Upper lobe of right lung (tissue), 1 donor: ENCODE data around the gene MCOLN3. TPM values are rescaled to one million over a fixed set of nuclear protein-coding genes. Genes with fewer than 3 reads are reported as not detected.

ENCODE experiments used
- ATAC-seq: fragments of 200-7000 bp; cut with Tn5 transposase; one replicate; pipeline ENCODE4 v1.9.1; 2020; ENCODE audit warnings: mild to moderate bottlenecking, moderate library complexity
- DNase-seq: peaks from one replicate; pipeline ENCODE4 v3.0.0-alpha.2; 2020
- H3K27ac ChIP-seq: fragments of 200-600 bp; one replicate; pipeline ENCODE4 v1.8.0; 2022
- H3K27me3 ChIP-seq: fragments of 200-600 bp; one replicate; pipeline ENCODE4 v1.8.0; 2022; ENCODE audit warnings: mild to moderate bottlenecking
- H3K36me3 ChIP-seq: fragments of 200-600 bp; one replicate; pipeline ENCODE4 v1.8.0; 2022
- H3K4me1 ChIP-seq: fragments of 200-600 bp; one replicate; pipeline ENCODE4 v1.8.0; 2022
- H3K4me3 ChIP-seq: fragments of 200-600 bp; one replicate; pipeline ENCODE4 v1.8.0; 2022; ENCODE audit warnings: mild to moderate bottlenecking
- H3K9me3 ChIP-seq: fragments of 200-600 bp; one replicate; pipeline ENCODE4 v1.8.0; 2022
- intact Hi-C: fragments of 100-400 bp; cut with DNase I; formaldehyde crosslinking; loops from one replicate; pipeline ENCODE4 v1.11.0; 2022
- total RNA-seq: library from RNA; stranded (reverse); fragmentation: NEBNext Ultra II Directional; extraction: Animal tissue kit (Norgen Biotek cat#: 25700); gene quantifications from one replicate; pipeline ENCODE4 v1.2.1, GENCODE V29; 2021
- TF ChIP-seq, protein P1 (sequence below): fragments of 200-600 bp; IDR thresholded peaks from one replicate; pipeline ENCODE4 v1.8.0; 2022; ENCODE audit warnings: antibody characterized with exemption
- donor health status: DM: no; HTN: yes; CAD: no; lungs with severe emphysema.

MCOLN3 gene
- total RNA-seq, 1 donor from 2014 or later, result 14.0 TPM

DNA sequence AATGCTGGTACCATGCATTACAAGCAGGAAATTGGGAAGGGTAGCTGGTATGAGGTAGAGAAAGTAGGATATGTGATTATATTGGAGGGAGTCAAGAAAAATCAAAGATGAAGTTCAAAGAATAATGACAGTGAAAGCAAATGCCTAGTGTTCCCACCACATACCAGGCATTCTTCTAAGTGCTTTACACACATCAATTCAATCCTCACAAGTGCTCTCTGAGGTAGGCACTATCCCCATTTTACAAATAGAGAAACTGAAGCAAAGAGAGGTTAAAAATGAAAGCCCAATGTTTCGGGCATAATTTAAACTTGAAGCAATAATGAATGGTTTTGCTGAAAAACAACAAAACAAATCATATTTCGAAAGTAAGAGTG, 40.1 kb upstream of the MCOLN3 start:
- intact Hi-C loops, result no loop called here
- no peak for ATAC-seq
- TF ChIP-seq, protein P1, sequence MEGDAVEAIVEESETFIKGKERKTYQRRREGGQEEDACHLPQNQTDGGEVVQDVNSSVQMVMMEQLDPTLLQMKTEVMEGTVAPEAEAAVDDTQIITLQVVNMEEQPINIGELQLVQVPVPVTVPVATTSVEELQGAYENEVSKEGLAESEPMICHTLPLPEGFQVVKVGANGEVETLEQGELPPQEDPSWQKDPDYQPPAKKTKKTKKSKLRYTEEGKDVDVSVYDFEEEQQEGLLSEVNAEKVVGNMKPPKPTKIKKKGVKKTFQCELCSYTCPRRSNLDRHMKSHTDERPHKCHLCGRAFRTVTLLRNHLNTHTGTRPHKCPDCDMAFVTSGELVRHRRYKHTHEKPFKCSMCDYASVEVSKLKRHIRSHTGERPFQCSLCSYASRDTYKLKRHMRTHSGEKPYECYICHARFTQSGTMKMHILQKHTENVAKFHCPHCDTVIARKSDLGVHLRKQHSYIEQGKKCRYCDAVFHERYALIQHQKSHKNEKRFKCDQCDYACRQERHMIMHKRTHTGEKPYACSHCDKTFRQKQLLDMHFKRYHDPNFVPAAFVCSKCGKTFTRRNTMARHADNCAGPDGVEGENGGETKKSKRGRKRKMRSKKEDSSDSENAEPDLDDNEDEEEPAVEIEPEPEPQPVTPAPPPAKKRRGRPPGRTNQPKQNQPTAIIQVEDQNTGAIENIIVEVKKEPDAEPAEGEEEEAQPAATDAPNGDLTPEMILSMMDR, result no peak

DNA sequence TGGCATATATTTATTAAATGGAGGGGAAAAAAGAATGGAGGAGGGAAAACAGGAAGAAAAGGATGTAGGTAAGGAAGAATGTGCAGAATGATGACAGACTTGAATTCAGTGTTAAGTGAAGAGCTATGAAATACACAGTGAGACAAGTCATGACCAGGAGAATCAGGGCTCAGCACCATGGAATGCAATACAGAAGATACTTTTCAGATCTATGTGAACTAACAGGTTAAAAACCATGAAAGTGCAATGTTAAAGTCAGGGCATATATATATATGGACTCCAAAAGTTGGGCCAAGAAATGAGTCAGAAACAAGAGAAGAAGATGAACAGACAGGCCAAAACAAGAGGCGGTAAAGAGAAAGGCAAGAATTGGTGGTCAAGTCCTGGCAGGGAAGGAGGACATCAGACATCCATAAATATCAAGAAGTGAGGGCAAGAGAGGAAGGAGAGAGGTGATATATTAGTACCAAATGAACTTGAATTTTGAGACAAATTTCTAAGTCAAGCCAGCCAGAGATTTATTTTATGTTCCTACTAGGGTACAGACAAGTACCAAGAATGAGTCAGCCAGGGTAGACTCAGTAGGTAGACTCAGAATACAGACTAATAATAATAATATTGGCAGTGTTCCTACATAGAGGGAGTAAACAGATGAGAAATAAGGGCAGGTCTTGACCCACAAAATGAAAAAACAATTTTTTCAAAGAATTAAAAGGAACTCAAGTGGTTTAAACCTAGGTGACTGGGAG, 39.5 kb upstream of the MCOLN3 start:
- H3K27ac ChIP-seq, result no peak overlapping the region
- H3K9me3 ChIP-seq, result no peaks in the 10 kb centered on the region
- DNase-seq, result no peak
- ATAC-seq, result no peak
- no peak overlapping the region for H3K4me3 ChIP-seq
- H3K27me3 ChIP-seq, result no peaks in the 10 kb centered on the region
- no peaks in the 10 kb centered on the region for H3K4me1 ChIP-seq
- TF ChIP-seq, protein P1, result no peak
- intact Hi-C loops, result no loop called here
- no peaks in the 10 kb centered on the region for H3K36me3 ChIP-seq

More for the DNA sequence above, 40.1 kb upstream of the MCOLN3 start:
- Histone ChIP-seq H3K4me3 (no peak overlapping the region), H3K36me3 (no peaks in the 10 kb centered on the region), H3K4me1 (no peaks in the 10 kb centered on the region), H3K27me3 (no peaks in the 10 kb centered on the region), H3K9me3 (no peaks in the 10 kb centered on the region), H3K27ac (no peak overlapping the region)
- DNase-seq, result no peak

DNA sequence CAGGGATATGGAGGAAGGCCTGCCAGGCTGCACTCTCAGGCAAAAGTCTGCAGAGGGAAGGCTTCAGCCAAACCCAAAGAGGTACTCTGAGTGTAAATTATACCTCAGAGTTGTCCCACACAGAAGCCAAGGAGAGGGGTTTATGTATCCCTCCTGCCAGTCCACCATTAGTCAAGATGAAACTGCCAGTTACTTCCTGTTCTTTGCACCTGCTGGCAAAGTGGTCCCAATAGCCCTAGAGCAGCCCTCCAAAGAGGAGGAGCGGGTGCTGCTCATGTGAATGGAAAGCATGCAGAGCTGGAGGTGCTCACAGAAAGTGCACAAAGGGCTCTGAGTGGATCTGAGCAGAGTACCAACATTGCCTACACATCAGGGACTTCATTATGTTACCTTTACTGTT, 37.1 kb upstream of the MCOLN3 start:
- intact Hi-C loops, result no loop called here
- H3K9me3 ChIP-seq, result no peaks in the 10 kb centered on the region
- ATAC-seq (no peak), DNase-seq (no peak)
- H3K36me3 ChIP-seq, result no peaks in the 10 kb centered on the region
- TF ChIP-seq, protein P1, result no peak
- H3K4me3 ChIP-seq, result no peak overlapping the region
- H3K4me1 ChIP-seq, result no peaks in the 10 kb centered on the region
- no peaks in the 10 kb centered on the region for H3K27me3 ChIP-seq
- H3K27ac ChIP-seq, result no peak overlapping the region

DNA sequence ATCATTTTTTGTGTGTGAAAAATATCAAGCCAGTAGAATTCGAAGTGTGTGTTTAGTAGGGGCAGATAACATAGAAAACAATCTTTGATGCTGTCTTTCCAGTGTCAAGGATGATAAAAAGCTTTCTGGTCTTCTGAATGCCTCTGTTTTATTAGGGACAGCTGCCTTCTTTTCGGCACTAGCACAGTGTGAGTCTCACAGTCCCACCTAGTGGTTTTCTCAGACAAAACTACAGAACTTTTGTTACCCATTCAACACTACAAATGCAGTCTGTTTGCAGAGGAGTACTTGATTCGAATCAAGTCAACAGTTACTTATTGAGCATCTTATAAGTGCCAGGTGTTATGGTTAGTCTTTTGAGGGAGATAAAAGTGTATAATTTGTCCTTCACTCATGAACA, 30.6 kb upstream of the MCOLN3 start:
- ATAC-seq (no peak), DNase-seq (no peak)
- H3K4me3 ChIP-seq, result no peak overlapping the region
- H3K9me3 ChIP-seq, result no peaks in the 10 kb centered on the region
- H3K27me3 ChIP-seq, result no peaks in the 10 kb centered on the region
- intact Hi-C loops, result no loop called here
- no peak overlapping the region for H3K27ac ChIP-seq
- TF ChIP-seq, protein P1, result peak; percentile 17
- no peaks in the 10 kb centered on the region for H3K4me1 ChIP-seq
- no peaks in the 10 kb centered on the region for H3K36me3 ChIP-seq

DNA sequence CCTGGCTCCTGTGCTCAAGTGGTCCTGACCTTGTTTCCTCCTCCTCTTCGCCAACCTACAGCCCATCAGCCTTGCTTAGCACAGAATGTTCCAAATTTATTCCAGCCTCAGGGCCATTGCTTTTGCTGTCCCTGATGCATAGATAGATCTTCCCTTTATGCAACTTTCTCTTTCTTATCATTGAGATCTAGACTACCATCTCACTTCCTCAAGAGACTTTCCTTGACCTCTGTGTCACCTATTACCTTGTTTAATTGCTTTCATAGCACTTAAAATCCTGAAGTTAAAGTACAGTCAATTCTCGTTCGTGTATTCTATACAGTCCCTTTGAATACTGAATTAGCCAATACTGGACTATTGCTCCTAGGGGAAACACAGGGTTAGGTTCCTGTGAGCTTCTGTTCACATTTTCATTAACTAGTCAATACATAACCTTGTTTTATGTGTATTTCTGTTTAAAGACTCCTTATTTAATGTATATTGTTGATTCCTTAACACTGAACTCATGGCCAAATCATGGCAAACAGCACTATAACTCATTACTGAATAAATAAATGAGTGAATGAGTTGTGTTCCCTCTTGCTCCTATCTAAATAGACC, 26.2 kb upstream of the MCOLN3 start:
- Histone ChIP-seq H3K27ac (no peak overlapping the region), H3K36me3 (no peaks in the 10 kb centered on the region), H3K9me3 (no peaks in the 10 kb centered on the region), H3K27me3 (no peaks in the 10 kb centered on the region), H3K4me1 (no peaks in the 10 kb centered on the region), H3K4me3 (no peak overlapping the region)
- no peak for DNase-seq
- TF ChIP-seq, protein P1, result no peak
- no peak for ATAC-seq
- intact Hi-C loops, result no loop called here
